Panc1 (cell line): ENCODE measurements around the gene CLDN16. TPM values are rescaled to one million over a fixed set of nuclear protein-coding genes. Genes with fewer than 3 reads are reported as not detected.

Experiments used
- ATAC-seq: fragments of 200-7000 bp; cut with Tn5 transposase; 2 replicates; pipeline ENCODE4 v1.9.1; 2020; ENCODE audit warnings: mild to moderate bottlenecking, moderate library complexity
- BruUV-seq: library from RNA; stranded (reverse); fragments of 400-500 nt; replicated peaks from 2 replicates; lab custom pipeline; 2021; lab: Mats Ljungman, UMichigan
- CTCF ChIA-PET: fragments of 300-600 bp; sonication (Branson Sonifier 250); formaldehyde crosslinking; loops from one replicate; lab custom pipeline; 2022; ENCODE audit warnings: antibody characterized with exemption; lab: Charles Lee
- POLR2A ChIA-PET: fragments of 300-600 bp; sonication (Branson Sonifier 250); formaldehyde crosslinking; loops from one replicate; lab custom pipeline; 2022; ENCODE audit warnings: antibody characterized with exemption; lab: Charles Lee
- DNase-seq: peaks from one replicate; pipeline ENCODE4 v3.0.0-alpha.2; 2010; ENCODE audit warnings: low read depth, low spot score
- H3K27ac ChIP-seq: 2 replicates; pipeline ENCODE4 v1.5.1; 2011; ENCODE audit warnings: mild to moderate bottlenecking, low read length, inconsistent platforms
- H3K27me3 ChIP-seq: fragments of 200-500 bp; sonication (Bioruptor generic); 2 replicates; pipeline ENCODE4 v1.6.0; 2014; ENCODE audit warnings: low read length, inconsistent platforms; ENCODE audit not compliant: control insufficient read depth, insufficient read depth
- H3K36me3 ChIP-seq: fragments of 200-500 bp; sonication (Bioruptor generic); 2 replicates; pipeline ENCODE4 v1.5.1; 2014; ENCODE audit warnings: inconsistent platforms, mild to moderate bottlenecking, low read length, moderate library complexity; ENCODE audit not compliant: control insufficient read depth, insufficient read depth
- H3K4me1 ChIP-seq: 2 replicates; pipeline ENCODE4 v1.5.1; 2011; ENCODE audit warnings: inconsistent platforms, mild to moderate bottlenecking, low read length, moderate library complexity; ENCODE audit not compliant: control insufficient read depth, insufficient read depth
- H3K4me3 ChIP-seq, 2 experiments: 2 replicates each; pipeline ENCODE4 v1.5.1; 2011 to 2012; ENCODE audit warnings: low read depth in 2 of 2, low read length in 2 of 2, mild to moderate bottlenecking in 2 of 2, inconsistent platforms in 1 of 2, moderate library complexity in 1 of 2
- H3K9me3 ChIP-seq: fragments of 200-500 bp; sonication (Bioruptor generic); 2 replicates; pipeline ENCODE4 v1.5.1; 2014; ENCODE audit warnings: low read depth, mild to moderate bottlenecking, inconsistent platforms, low read length, moderate library complexity; ENCODE audit not compliant: control insufficient read depth, insufficient read depth
- CTCF ChIP-seq: fragments of 450-650 bp; IDR thresholded peaks from 2 replicates; pipeline ENCODE4 v1.5.1; 2017; ENCODE audit warnings: mild to moderate bottlenecking
- POLR2AphosphoS5 ChIP-seq: IDR thresholded peaks from 2 replicates; pipeline ENCODE4 v1.6.1; 2012; ENCODE audit warnings: mild to moderate bottlenecking, low read depth, low read length, moderate library complexity
- REST ChIP-seq, 2 experiments: IDR thresholded peaks; 2 replicates each; pipeline ENCODE4 v1.6.1; 2011 to 2012; ENCODE audit warnings: low read depth in 2 of 2, control low read depth in 1 of 2, low read length in 1 of 2, mild to moderate bottlenecking in 1 of 2, moderate library complexity in 1 of 2; ENCODE audit not compliant: insufficient read depth in 1 of 2
- SIN3A ChIP-seq: IDR thresholded peaks from 2 replicates; pipeline ENCODE4 v1.6.1; 2012; ENCODE audit warnings: low read depth, mild to moderate bottlenecking, low read length, moderate library complexity, borderline replicate concordance; ENCODE audit not compliant: insufficient read depth
- TCF7L2 ChIP-seq: IDR thresholded peaks from 2 replicates; pipeline ENCODE4 v1.6.1; 2011; ENCODE audit warnings: mild to moderate bottlenecking, low read depth, low read length, inconsistent platforms
- in situ Hi-C: cut with HindIII; loops from 2 replicates; pipeline ENCODE4 v1.10.0; 2016; ENCODE audit warnings: low sequenced_read_pairs, low pct_unique_long_range_greater_than_20kb
- intact Hi-C: fragments of 100-400 bp; cut with micrococcal nuclease; formaldehyde crosslinking; loops from one replicate; pipeline ENCODE4 v1.10.0; 2022; ENCODE audit not compliant: unreplicated experiment
- total RNA-seq: library from RNA; stranded (reverse); gene quantifications from one replicate; pipeline ENCODE4 v1.2.1, GENCODE V29; 2021; ENCODE audit not compliant: unreplicated experiment

CLDN16 gene
- total RNA-seq, 1 experiment from 2014 or later, result not detected

GRCh38 chr3:190360228-190360627 is 27.7 kb upstream of the CLDN16 start:
- Histone ChIP-seq H3K27ac (no peak overlapping the region), H3K9me3 (no peaks in the 10 kb centered on the region), H3K4me3 (no peak overlapping the region), H3K36me3 (no peaks in the 10 kb centered on the region), H3K4me1 (0 out of 2 replicates have a peak, but pooled peaks cover 3% of the 10 kb centered on the region), H3K27me3 (no peaks in the 10 kb centered on the region)
- BruUV-seq, result no TSS peak
- intact Hi-C loops, result no loop called here
- DNase-seq, result no peak
- TF ChIP-seq POLR2AphosphoS5 (no peak), SIN3A (no peak), TCF7L2 (no peak), CTCF (no peak), REST (IDR thresholded peaks at IDR 0.05; ENCODE audit: insufficient read depth in 1 of 2, low read depth in 2 of 2, low read length in 1 of 2) (no peak)
- CTCF ChIA-PET, result no interaction called here
- POLR2A ChIA-PET, result no interaction called here
- ATAC-seq, result no peak
- in situ Hi-C loops, result no loop called here

GRCh38 chr3:190361791-190362190 is 26.2 kb upstream of the CLDN16 start:
- BruUV-seq, result no TSS peak
- ATAC-seq (no peak), DNase-seq (no peak)
- ChIA-PET POLR2A (no interaction called here), CTCF (no interaction called here)
- Histone ChIP-seq H3K27me3 (no peaks in the 10 kb centered on the region), H3K9me3 (no peaks in the 10 kb centered on the region), H3K4me3 (no peak overlapping the region), H3K36me3 (no peaks in the 10 kb centered on the region), H3K4me1 (0 out of 2 replicates have a peak, but pooled peaks cover 3% of the 10 kb centered on the region), H3K27ac (no peak overlapping the region)
- in situ Hi-C loops, result no loop called here
- TF ChIP-seq CTCF, result no peak
- no peak for TF ChIP-seq SIN3A
- no peak for TF ChIP-seq POLR2AphosphoS5
- no peak for TF ChIP-seq TCF7L2
- no peak for TF ChIP-seq REST (IDR thresholded peaks at IDR 0.05; ENCODE audit: insufficient read depth in 1 of 2, low read depth in 2 of 2, low read length in 1 of 2)
- intact Hi-C loops, result no loop called here
